K562 treated with DMSO at 1 percent for 48 hours (cell line): ENCODE data around the gene SIGLEC5. TPM values are rescaled to one million over a fixed set of nuclear protein-coding genes. Genes with fewer than 3 reads are reported as not detected.

Experiments
- total RNA-seq: library from RNA; unstranded; fragments of 300-600 nt; gene quantifications from 2 replicates; pipeline ENCODE4 v1.2.3, GENCODE V29; 2022; ENCODE audit warnings: low replicate concordance; ENCODE audit errors: extremely low read depth

The SIGLEC5 gene, protein sequence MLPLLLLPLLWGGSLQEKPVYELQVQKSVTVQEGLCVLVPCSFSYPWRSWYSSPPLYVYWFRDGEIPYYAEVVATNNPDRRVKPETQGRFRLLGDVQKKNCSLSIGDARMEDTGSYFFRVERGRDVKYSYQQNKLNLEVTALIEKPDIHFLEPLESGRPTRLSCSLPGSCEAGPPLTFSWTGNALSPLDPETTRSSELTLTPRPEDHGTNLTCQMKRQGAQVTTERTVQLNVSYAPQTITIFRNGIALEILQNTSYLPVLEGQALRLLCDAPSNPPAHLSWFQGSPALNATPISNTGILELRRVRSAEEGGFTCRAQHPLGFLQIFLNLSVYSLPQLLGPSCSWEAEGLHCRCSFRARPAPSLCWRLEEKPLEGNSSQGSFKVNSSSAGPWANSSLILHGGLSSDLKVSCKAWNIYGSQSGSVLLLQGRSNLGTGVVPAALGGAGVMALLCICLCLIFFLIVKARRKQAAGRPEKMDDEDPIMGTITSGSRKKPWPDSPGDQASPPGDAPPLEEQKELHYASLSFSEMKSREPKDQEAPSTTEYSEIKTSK
- total RNA-seq: not detected in 2 replicates

DNA sequence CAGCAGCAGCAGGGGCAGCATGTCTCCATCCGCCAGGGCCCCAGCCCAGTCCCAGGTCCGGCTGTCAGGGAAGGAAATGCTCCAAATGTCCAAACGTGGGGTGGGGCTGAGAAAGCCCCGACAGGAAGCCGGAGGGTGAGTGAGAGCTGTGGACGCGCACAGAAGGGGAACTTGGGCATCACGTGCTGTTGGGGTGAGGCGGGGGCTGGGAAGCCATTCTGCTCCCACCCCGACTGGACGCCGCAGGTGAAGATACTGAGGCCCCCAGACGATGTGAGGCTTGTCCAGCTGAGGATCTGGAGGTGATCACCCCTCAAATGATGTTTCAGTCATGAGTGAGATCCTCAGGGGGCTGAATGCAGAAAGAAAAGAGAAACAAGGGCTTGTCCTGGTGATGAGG, at the start of gene SIGLEC5:
SIGLEC5 (minus strand) TSS at position 87 of the 400 bp plus-strand sequence; CDS start at position 21, 66 bp downstream.

DNA sequence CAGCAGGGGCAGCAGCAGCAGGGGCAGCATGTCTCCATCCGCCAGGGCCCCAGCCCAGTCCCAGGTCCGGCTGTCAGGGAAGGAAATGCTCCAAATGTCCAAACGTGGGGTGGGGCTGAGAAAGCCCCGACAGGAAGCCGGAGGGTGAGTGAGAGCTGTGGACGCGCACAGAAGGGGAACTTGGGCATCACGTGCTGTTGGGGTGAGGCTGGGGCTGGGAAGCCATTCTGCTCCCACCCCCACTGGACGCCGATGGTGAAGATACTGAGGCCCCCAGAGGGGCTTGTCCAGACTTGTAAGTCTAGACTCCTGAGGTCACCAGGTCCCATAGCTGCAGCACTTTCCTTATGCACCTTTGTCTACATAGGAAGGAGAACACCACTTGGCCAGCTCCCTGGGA, 16.5 kb upstream of the SIGLEC5 start, which contains the start of gene SIGLEC14:
SIGLEC14 (minus strand) TSS at position 96 of the 400 bp plus-strand sequence; CDS start at position 30, 66 bp downstream.

DNA sequence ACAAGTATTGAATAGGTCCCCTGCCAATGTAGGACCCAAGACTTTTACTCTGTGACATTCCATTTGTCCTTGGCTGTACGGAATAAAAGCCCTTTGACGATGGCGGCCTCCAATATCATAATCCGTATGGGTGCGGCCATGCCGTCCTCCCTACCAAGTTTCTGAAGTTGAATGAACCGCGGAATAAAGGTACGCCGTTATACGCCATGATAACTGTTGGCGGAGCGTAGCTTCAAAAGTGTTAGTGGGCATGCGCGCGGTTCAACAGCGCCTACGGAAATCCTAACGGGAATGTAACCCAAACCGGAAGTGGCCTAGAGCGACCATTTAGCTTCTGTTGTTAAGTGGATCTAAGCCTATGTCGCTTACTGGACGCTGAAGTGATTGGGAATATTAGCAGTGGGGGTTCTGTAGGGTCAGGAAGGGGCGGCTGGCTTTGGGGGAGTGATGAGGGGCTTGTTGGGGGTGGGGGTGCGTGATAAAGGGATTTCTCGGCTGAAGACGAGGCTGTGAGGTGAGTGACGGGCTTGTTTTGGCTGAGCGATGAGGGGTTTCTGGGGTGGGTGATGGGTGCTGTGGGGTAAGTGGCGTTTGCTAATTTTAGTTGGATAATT, 59.1 kb downstream of the SIGLEC5 start, which contains the start of gene ZNF175:
ZNF175 (plus strand) TSS at position 322 of the 614 bp plus-strand sequence. CDS start 2,047 bp downstream, outside the sequence.

Other genes with a start within 250 kb of the SIGLEC5 start
- gene LIM2, start 242.4 kb downstream of the SIGLEC5 start, total RNA-seq: not detected in 2 replicates
- not detected in 2 replicates for gene C19orf84, start 239.8 kb downstream of the SIGLEC5 start, total RNA-seq
- gene SIGLEC10, start 212.8 kb downstream of the SIGLEC5 start, total RNA-seq: not detected in 2 replicates
- gene SIGLEC8, start 171.9 kb downstream of the SIGLEC5 start, total RNA-seq: not detected in 2 replicates
- not detected in 2 replicates for gene CEACAM18, start 151.9 kb downstream of the SIGLEC5 start, total RNA-seq
- gene SIGLEC12, start 128.6 kb downstream of the SIGLEC5 start, total RNA-seq: not detected in 2 replicates
- not detected in 2 replicates for gene SIGLEC6, start 98.7 kb downstream of the SIGLEC5 start, total RNA-seq
- not detected in 2 replicates for gene ZNF175, start 59.1 kb downstream of the SIGLEC5 start, total RNA-seq
- not detected in 2 replicates for gene SIGLEC14, start 16.4 kb upstream of the SIGLEC5 start, total RNA-seq
- not detected in 2 replicates for gene SPACA6, start 62.9 kb upstream of the SIGLEC5 start, total RNA-seq
- not detected in 2 replicates for gene HAS1, start 93.6 kb upstream of the SIGLEC5 start, total RNA-seq
- gene FPR1, start 121.5 kb upstream of the SIGLEC5 start, total RNA-seq: not detected in 2 replicates
- not detected in 2 replicates for gene FPR2, start 130.8 kb upstream of the SIGLEC5 start, total RNA-seq
- gene FPR3, start 164.8 kb upstream of the SIGLEC5 start, total RNA-seq: not detected in 2 replicates